Sigmoid colon (tissue), 7 donors: ENCODE results near the gene TNFRSF9. TPM values are rescaled to one million over a fixed set of nuclear protein-coding genes. Genes with fewer than 3 reads are reported as not detected.
"Not testable (repeated sequence)": the region's sequence is repeated elsewhere in the genome, so short reads cannot be mapped to it uniquely, and the experiment has no call there.

Experiments
- DNase-seq: peaks from one replicate; pipeline ENCODE4 v3.0.0-alpha.2; 2019
- H3K27ac ChIP-seq, 4 donors: fragments of 200-600 bp; sonication (generic); one replicate each; pipeline ENCODE4 v1.5.1; 2016 to 2019; ENCODE audit warnings: mild to moderate bottlenecking in 1 of 4
- H3K27me3 ChIP-seq, 3 donors: fragments of 200-600 bp; sonication (generic); one replicate each; pipeline ENCODE4 v1.5.1; 2019; ENCODE audit warnings: mild to moderate bottlenecking in 1 of 3
- H3K36me3 ChIP-seq, 4 donors: fragments of 200-600 bp; sonication (generic); one replicate each; pipeline ENCODE4 v1.5.1; 2016 to 2019
- H3K4me1 ChIP-seq, 4 donors: fragments of 200-600 bp; sonication (generic); one replicate each; pipeline ENCODE4 v1.5.1; 2017 to 2019
- H3K4me3 ChIP-seq, 4 donors: fragments of 200-600 bp; sonication (generic); one replicate each; pipeline ENCODE4 v1.5.1; 2017 to 2019; ENCODE audit warnings: mild to moderate bottlenecking in 2 of 4, moderate library complexity in 1 of 4
- H3K9me3 ChIP-seq, 4 donors: fragments of 200-600 bp in 3 of 4; sonication (generic) in 3 of 4; one replicate each; pipeline versions ENCODE4 v1.5.1 to v1.6.1; 2013 to 2019
- EP300 ChIP-seq, 4 donors: sonication (generic); formaldehyde crosslinking; IDR thresholded peaks; one replicate each; pipeline ENCODE4 v1.6.1; 2017; ENCODE audit warnings: antibody characterized with exemption in 4 of 4
- POLR2A ChIP-seq, 2 donors: fragments of 450-650 bp; IDR thresholded peaks; one replicate each; pipeline ENCODE4 v1.6.1; 2016; ENCODE audit warnings: antibody characterized with exemption in 2 of 2, mild to moderate bottlenecking in 2 of 2, moderate library complexity in 2 of 2
- POLR2AphosphoS5 ChIP-seq, 4 donors: sonication (generic); formaldehyde crosslinking; IDR thresholded peaks; one replicate each; pipeline ENCODE4 v1.6.1; 2017; ENCODE audit warnings: antibody characterized with exemption in 4 of 4
- WGBS, 2 donors: extraction: QIAGEN DNeasy Blood & Tissue Kit; methylation state at CpG; one replicate each; pipeline ENCODE4 v1.1.7; 2013; 5-methylcytosine and 5-hydroxymethylcytosine counted together
- intact Hi-C: fragments of 100-400 bp; cut with DNase I; formaldehyde crosslinking; loops from one replicate; pipeline ENCODE4 v1.15.1; 2023
- polyA plus RNA-seq, 3 donors: library from polyadenylated mRNA; stranded (reverse); fragments of 200-250 nt; gene quantifications; one replicate each; pipeline ENCODE4 v1.2.3, GENCODE V29; 2013
- total RNA-seq, 4 donors: library from RNA; depleted of rRNA; stranded (reverse); fragments of >200 nt; gene quantifications; one replicate each; pipeline ENCODE4 v1.1.0, GENCODE V29; 2016
- TF ChIP-seq, protein P1 (sequence below), 4 experiments: fragments of 450-650 bp in 3 of 4; fragments of 200-600 bp in 1 of 4; IDR thresholded peaks; one replicate each; pipeline ENCODE4 v1.5.1; 2016 to 2019; ENCODE audit warnings: antibody characterized with exemption in 4 of 4, mild to moderate bottlenecking in 3 of 4, moderate library complexity in 2 of 4
- donor health status: healthy with polysubstance abuse.
- donor health status: Bipolar disorder and iron deficiency.
- donor health status: healthy.

TNFRSF9 gene
- total and polyA plus RNA-seq, 7 donors, result 1.2 to 1.7 TPM; not detected in 5

DNA sequence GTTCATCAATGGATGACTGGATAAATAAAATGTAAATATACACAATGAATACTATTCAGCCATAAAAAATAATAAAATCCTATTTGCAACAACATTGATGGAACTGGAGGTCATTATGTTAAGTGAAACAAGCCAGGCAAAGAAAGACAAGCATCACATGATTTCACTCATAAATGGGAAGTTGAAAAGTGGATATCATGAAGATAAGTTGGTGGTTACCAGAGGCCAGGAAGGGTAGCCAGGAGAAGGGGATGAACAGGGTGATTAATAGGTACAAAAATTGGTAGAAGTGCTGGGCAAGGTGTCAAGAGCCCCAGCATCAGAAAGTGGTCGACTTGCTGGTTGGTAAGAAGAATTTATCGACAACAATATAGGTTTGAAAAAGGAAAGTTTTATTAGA, 19.5 kb upstream of the TNFRSF9 start:
- intact Hi-C loops, result no loop called here
- Histone ChIP-seq H3K36me3 (peaks cover 0 to 23% (median 18%) of the 10 kb centered on the region in 4 donors), H3K4me3 (no peak overlapping the region), H3K9me3 (no peaks in the 10 kb centered on the region), H3K4me1 (peaks cover 0 to 36% (median 23%) of the 10 kb centered on the region in 4 donors), H3K27ac (peak overlapping the region in 3 of 4 donors; percentile 92 to 96 (median 95)), H3K27me3 (no peaks in the 10 kb centered on the region)
- no peak for TF ChIP-seq EP300 (IDR thresholded peaks at IDR 0.05)
- TF ChIP-seq, protein P1, sequence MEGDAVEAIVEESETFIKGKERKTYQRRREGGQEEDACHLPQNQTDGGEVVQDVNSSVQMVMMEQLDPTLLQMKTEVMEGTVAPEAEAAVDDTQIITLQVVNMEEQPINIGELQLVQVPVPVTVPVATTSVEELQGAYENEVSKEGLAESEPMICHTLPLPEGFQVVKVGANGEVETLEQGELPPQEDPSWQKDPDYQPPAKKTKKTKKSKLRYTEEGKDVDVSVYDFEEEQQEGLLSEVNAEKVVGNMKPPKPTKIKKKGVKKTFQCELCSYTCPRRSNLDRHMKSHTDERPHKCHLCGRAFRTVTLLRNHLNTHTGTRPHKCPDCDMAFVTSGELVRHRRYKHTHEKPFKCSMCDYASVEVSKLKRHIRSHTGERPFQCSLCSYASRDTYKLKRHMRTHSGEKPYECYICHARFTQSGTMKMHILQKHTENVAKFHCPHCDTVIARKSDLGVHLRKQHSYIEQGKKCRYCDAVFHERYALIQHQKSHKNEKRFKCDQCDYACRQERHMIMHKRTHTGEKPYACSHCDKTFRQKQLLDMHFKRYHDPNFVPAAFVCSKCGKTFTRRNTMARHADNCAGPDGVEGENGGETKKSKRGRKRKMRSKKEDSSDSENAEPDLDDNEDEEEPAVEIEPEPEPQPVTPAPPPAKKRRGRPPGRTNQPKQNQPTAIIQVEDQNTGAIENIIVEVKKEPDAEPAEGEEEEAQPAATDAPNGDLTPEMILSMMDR (IDR thresholded peaks at IDR 0.05), result no peak
- no peak for TF ChIP-seq POLR2A (IDR thresholded peaks at IDR 0.05)
- TF ChIP-seq POLR2AphosphoS5 (IDR thresholded peaks at IDR 0.05), result no peak
- DNase-seq, result no peak
- WGBS, 2 donors, result 90 to 91% methylated on average over 2 of the region's 2 CpGs

DNA sequence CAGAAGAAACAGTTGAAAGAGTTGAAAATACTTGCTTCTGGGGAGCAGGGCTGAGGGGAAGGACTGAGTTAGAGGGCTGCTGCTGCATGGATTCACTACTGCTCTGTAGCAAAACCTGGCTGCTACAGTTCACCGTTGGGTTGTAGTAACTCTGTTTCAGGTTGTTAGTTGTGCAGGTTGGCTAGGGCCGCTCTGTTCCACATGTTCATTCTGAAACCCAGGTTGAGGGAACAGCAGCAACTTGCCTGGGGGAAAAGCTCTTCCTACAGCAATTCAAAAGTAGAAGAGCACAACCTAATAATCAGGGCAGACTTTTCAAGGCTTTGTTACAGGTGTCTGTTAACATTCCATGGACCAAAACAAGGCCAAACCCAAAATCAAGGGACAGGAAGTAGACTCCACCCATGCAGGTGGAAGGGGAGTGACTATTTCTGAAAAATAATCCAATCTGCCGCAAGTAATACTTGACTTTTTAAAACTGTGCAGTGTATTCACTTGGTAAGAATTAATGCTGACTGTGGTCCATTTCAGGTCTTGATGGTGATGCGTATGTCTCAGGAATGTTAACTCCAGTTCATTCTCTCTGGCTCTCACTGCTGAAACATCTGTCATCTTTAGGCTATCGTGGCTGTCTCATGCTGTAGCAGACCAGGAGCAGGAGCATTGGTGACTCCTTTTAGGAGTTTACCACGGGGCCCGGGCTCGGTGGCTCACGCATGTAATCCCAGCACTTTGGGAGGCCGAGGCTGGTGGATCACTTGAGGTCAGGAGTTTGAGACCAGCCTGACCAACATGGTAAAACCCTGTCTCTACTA, 15.8 kb upstream of the TNFRSF9 start:
- H3K4me3 ChIP-seq, result no peak overlapping the region
- 89 to 92% methylated on average over 10 of the region's 10 CpGs for WGBS, 2 donors
- no peaks in the 10 kb centered on the region for H3K27me3 ChIP-seq
- TF ChIP-seq POLR2A (IDR thresholded peaks at IDR 0.05) (no peak), POLR2AphosphoS5 (IDR thresholded peaks at IDR 0.05) (no peak), EP300 (IDR thresholded peaks at IDR 0.05) (no peak)
- TF ChIP-seq, protein P1 (IDR thresholded peaks at IDR 0.05), result no peak
- no peaks in the 10 kb centered on the region for H3K36me3 ChIP-seq
- DNase-seq, result no peak
- intact Hi-C loops, result no loop called here
- no peak overlapping the region for H3K27ac ChIP-seq
- no peaks in the 10 kb centered on the region for H3K9me3 ChIP-seq
- H3K4me1 ChIP-seq, result peaks cover 0 to 23% (median 11%) of the 10 kb centered on the region in 4 donors

DNA sequence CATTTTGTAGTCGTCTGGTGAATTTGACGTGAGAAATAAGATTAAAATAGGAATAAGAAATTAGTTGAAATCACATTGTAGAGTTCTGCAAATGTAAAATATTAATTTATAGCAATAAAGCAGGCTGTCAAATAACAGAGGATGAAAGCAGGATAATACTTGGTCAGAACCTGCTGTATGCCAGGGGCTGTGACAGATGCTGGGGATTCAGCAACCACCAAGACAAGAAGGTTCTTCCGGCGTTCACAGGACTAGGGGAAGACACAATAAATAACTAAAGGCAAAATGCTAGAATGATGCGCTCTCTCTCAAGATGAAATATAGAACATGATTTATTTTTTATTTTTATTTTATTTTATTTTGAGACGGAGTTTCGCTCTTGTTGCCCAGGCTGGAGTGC, 14.0 kb upstream of the TNFRSF9 start:
- Histone ChIP-seq H3K4me3 (peak overlapping the region; percentile 64 to 71 (median 68)), H3K27me3 (no peaks in the 10 kb centered on the region), H3K4me1 (peaks cover 0 to 15% (median 4%) of the 10 kb centered on the region in 4 donors), H3K36me3 (no peaks in the 10 kb centered on the region), H3K27ac (peak overlapping the region; percentile 89 to 97 (median 92)), H3K9me3 (no peaks in the 10 kb centered on the region)
- no peak for DNase-seq
- TF ChIP-seq EP300 (IDR thresholded peaks at IDR 0.05) (no peak), POLR2A (IDR thresholded peaks at IDR 0.05) (no peak), POLR2AphosphoS5 (IDR thresholded peaks at IDR 0.05) (no peak)
- TF ChIP-seq, protein P1 (IDR thresholded peaks at IDR 0.05), result no peak
- WGBS, 2 donors, result 61 to 71% methylated on average over 7 of the region's 7 CpGs
- intact Hi-C loops, result no loop called here

DNA sequence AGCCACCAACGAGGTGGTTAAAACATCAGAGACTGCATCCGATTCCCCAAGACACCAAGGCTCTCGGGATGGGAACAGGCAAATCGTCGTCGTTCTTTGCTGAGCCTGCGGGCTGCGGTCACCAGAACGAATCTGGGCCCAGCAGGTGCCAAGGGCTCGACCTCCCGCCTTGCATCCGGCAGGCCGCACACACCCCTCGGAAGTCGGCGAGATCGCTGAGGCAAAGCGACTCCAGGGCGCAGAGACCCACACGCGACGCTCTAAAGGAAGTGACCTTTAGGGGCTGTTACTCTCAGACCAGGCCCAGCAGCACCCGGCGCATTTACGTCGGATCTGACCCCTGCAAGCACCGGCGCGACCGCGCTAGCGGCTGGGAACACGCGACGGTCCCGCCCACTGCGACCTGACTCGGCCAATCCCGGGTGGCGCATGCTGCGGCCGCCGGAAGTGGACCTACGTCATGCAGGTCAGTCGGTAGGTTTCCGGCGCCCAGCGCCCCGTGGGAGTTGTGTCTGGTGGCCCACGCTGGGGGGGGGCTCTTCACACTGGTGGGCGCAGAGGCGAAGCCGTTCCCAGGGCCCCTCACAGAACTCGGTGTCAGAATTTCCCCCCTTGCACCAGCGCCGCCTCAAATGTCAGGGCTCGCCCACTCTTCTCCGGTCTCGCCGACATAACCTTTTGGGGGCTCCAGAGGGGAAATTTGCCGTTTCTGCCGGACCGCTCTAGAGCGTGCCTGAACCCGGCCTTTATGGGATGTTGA, 13.4 kb upstream of the TNFRSF9 start:
- H3K4me3 ChIP-seq, result peak overlapping the region; percentile 64 to 71 (median 68)
- WGBS, 2 donors, result 1 to 7% methylated on average over 65 of the region's 65 CpGs
- intact Hi-C loops, result no loop called here
- H3K27ac ChIP-seq, result peak overlapping the region; percentile 89 to 97 (median 92)
- H3K27me3 ChIP-seq, result no peaks in the 10 kb centered on the region
- DNase-seq, result peak; percentile 98
- TF ChIP-seq POLR2AphosphoS5 (IDR thresholded peaks at IDR 0.05) (peak; percentile 90 to 93 (median 90)), EP300 (IDR thresholded peaks at IDR 0.05) (no peak), POLR2A (IDR thresholded peaks at IDR 0.05) (peak; percentile 70 to 73)
- TF ChIP-seq, protein P1 (IDR thresholded peaks at IDR 0.05), result no peak
- no peaks in the 10 kb centered on the region for H3K9me3 ChIP-seq
- peaks cover 0 to 15% (median 4%) of the 10 kb centered on the region in 4 donors for H3K4me1 ChIP-seq
- no peaks in the 10 kb centered on the region for H3K36me3 ChIP-seq

DNA sequence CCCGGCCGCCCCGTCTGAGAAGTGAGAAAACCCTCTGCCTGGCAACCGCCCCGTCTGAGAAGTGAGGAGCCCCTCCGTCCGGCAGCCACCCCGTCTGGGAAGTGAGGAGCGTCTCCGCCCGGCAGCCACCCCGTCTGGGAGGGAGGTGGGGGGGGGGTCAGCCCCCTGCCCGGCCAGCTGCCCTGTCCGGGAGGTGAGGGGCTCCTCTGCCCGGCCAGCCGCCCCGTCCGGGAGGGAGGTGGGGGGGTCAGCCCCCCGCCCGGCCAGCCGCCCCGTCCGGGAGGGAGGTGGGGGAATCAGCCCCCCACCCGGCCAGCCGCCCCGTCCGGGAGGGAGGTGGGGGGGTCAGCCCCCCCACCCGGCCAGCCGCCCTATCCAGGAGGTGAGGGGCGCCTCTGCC, 12.2 kb upstream of the TNFRSF9 start:
- H3K36me3 ChIP-seq, H3K4me3 ChIP-seq, H3K27ac ChIP-seq, H3K27me3 ChIP-seq, DNase-seq, intact Hi-C loops, H3K9me3 ChIP-seq: not testable (repeated sequence)
- peaks cover 0 to 15% (median 4%) of the 10 kb centered on the region in 4 donors for H3K4me1 ChIP-seq
- 95 to 96% methylated on average over 26 to 30 of the region's 30 CpGs for WGBS, 2 donors
